Muscle layer of duodenum (tissue), 2 donors: Measurements from ENCODE around the gene IWS1.

Experiments
- H3K27ac ChIP-seq: one replicate; pipeline ENCODE4 v1.7.0; 2013; ENCODE audit warnings: mild to moderate bottlenecking, low read length
- H3K27me3 ChIP-seq: one replicate; pipeline ENCODE4 v1.7.0; 2013; ENCODE audit warnings: low read depth, mild to moderate bottlenecking, control low read depth, low read length
- H3K36me3 ChIP-seq, 2 donors: one replicate each; pipeline ENCODE4 v1.7.0; 2013; ENCODE audit warnings: low read length in 2 of 2, control low read depth in 1 of 2, mild to moderate bottlenecking in 1 of 2; ENCODE audit not compliant: insufficient read depth in 2 of 2, control insufficient read depth in 1 of 2
- H3K4me1 ChIP-seq, 2 donors: one replicate each; pipeline ENCODE4 v1.7.0; 2013; ENCODE audit warnings: low read length in 2 of 2, mild to moderate bottlenecking in 2 of 2, control low read depth in 1 of 2, moderate library complexity in 1 of 2; ENCODE audit not compliant: insufficient read depth in 2 of 2, control insufficient read depth in 1 of 2
- H3K4me3 ChIP-seq, 2 donors: one replicate each; pipeline ENCODE4 v1.7.0; 2013; ENCODE audit warnings: low read length in 2 of 2, low read depth in 1 of 2, mild to moderate bottlenecking in 1 of 2
- H3K9me3 ChIP-seq, 2 donors: one replicate each; pipeline ENCODE4 v1.7.0; 2013; ENCODE audit warnings: low read length in 2 of 2, control low read depth in 1 of 2, mild to moderate bottlenecking in 1 of 2; ENCODE audit not compliant: control insufficient read depth in 1 of 2
- donor health status: healthy.

The IWS1 gene

DNA sequence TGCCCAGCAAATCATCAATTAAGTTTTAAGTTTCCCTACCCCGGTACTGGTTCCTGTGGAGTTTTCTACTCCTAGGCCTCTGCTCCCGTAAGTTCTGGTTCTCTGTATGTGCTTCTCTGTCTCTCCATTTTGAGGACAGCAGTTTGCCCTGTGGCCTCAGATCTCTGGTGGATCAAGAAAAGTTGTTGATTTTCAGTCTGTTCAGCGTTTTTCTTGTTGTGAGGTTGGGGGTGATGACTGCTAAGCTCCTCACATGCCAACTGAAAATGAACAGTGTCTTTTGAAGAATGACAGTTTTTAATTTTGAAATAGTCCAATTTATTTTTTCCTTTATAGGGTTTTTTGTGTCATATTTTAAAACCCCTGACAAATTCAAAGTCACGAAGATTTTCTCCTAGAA lies 76.4 kb downstream of the IWS1 start:
- Histone ChIP-seq H3K4me3 (no peak overlapping the region), H3K27me3 (no peaks in the 10 kb centered on the region), H3K9me3 (peaks cover 0 to 2% of the 10 kb centered on the region in 2 donors), H3K36me3 (no peaks in the 10 kb centered on the region), H3K4me1 (no peaks in the 10 kb centered on the region), H3K27ac (no peak overlapping the region)

DNA sequence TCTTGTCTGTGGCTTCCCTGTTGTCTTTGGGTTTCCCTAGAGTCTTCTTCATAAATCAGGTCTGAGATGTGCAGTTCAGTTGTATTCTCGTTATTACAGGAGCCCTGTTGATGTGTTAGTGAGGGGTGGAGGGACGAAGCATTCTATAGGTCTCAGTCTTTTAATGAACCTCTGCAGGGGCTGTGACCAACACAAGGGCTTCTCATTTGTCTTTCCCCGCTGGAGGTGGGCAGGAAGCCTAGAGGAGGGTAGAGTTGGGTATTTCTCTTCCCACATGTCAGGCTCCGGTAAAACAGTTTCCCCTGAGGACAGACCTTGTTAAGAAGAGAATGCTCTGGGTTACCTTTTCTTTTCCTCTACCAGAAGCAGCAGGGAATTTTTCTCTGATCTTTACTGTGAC lies 76.9 kb downstream of the IWS1 start:
- H3K27me3 ChIP-seq: no peaks in the 10 kb centered on the region

DNA sequence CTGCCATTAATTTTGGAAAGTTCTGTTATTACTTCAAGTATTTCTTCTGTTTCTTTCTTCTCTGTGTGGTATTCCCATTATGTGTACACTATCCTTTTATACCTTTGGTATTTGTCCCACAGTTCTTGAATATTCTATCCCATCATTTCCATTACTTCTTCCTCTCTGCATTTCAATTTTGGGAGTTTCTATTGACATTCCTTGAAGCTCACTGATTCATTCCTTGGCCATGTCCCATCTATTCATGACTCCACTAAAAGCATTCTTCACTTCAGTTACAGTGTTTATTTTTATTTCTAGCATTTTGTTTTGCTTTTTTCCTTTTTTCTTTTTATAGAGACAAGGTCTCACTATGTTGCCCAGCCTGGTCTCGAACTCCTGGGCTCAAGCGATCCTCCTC lies 77.8 kb downstream of the IWS1 start:
- no peaks in the 10 kb centered on the region for H3K36me3 ChIP-seq

More for the DNA sequence above, 76.9 kb downstream of the IWS1 start:
- Histone ChIP-seq H3K36me3 (no peaks in the 10 kb centered on the region), H3K4me3 (no peak overlapping the region), H3K4me1 (no peaks in the 10 kb centered on the region), H3K9me3 (peaks cover 0 to 4% of the 10 kb centered on the region in 2 donors), H3K27ac (no peak overlapping the region)

DNA sequence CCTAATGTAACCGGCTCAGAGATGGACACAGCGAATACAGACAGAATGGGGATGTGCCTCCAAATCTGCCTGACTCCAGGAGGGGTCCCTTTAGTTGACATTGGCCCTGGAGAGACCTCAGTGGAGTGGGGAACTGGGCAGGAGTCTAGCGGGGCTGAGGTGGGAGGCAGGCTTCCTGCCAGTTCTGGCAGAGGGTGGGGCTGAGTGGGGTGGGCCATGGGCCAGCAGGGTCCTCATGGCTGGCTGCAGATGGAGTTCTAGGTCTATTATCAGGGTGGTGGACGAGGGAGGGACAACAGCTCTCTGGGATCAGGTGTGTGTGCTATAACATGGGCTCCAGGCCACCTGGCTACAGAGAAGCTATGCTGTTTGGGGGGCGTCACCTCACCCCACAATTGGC lies 86.9 kb downstream of the IWS1 start:
- no peaks in the 10 kb centered on the region for H3K36me3 ChIP-seq
- no peaks in the 10 kb centered on the region for H3K27me3 ChIP-seq
- peaks cover 5 to 10% of the 10 kb centered on the region in 2 donors for H3K9me3 ChIP-seq
- H3K4me1 ChIP-seq: no peaks in the 10 kb centered on the region
- no peak overlapping the region for H3K4me3 ChIP-seq
- no peak overlapping the region for H3K27ac ChIP-seq

More for the DNA sequence above, 77.8 kb downstream of the IWS1 start:
- Histone ChIP-seq H3K27me3 (no peaks in the 10 kb centered on the region), H3K9me3 (peaks cover 0 to 4% of the 10 kb centered on the region in 2 donors), H3K4me3 (no peak overlapping the region), H3K4me1 (no peaks in the 10 kb centered on the region), H3K27ac (no peak overlapping the region)

DNA sequence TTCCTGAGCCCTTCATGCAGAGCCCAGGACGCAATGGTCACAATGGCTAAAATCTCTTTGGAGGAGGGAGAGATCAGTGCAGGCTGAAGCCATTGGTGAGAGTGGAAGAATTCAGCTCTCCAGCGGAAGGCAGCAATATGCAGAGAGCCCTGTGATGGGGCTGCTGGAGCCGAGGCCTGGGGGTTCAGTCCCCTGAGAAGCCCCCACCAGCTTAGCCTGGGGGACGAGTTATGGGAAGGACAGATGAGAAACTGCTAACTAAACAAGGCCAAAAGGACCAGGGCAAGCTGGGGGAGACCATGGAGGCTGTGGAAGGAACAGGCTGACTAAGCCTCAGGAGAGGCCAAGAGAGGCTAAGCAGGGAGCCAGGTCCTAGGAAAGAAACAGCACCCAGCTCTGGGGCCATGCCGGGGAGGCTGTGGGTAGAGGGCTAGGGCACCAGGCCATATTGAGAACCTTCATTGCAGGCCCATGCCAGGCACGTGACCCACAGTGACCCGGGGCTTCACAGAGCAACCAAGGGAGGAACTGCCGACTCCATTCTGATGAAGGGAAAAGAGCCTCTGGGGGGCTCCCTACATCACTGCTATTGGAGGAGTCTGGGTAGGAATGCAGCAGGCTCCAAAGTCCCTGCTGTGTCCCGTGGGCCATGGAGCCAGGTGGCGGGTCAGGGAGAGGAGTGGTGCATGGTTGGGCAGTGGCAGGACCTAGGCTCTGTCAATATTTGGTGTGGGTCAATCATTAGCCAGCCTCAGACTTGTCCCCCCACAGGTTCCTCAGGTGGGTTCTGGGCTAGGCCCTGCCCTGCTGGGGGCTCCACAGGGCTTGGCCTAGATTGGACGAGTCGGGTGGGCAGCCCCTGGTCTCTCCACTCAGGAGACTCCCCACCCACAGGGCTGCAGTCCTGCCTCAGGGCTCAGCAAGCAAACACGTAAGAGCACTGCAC lies 88.2 kb downstream of the IWS1 start:
- no peak overlapping the region for H3K4me3 ChIP-seq
- H3K4me1 ChIP-seq: no peaks in the 10 kb centered on the region
- H3K27me3 ChIP-seq: no peaks in the 10 kb centered on the region
- peaks cover 5 to 10% of the 10 kb centered on the region in 2 donors for H3K9me3 ChIP-seq
- H3K27ac ChIP-seq: no peak overlapping the region
- no peaks in the 10 kb centered on the region for H3K36me3 ChIP-seq

DNA sequence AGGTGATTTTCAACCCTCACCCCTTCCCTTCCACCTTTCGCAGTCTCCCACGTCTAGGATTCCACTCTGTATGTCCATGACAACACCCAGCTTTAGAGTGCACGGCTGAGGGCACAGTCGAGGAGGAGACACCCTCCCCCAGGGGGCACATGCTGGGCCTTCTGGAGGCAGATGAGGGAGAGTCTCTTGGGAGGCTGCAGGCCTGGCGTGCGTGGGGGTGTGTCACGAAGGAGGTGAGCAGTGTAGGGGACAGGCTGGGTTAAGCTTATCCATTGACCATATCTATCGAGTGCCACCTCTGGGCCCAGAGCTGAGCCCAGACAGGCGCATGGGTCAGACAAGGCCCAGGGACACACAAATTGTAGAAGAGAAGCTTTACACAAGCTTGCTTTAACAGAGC lies 89.2 kb downstream of the IWS1 start:
- Histone ChIP-seq H3K27me3 (no peaks in the 10 kb centered on the region), H3K27ac (no peak overlapping the region), H3K36me3 (no peaks in the 10 kb centered on the region), H3K4me3 (no peak overlapping the region), H3K9me3 (peaks cover 5 to 10% of the 10 kb centered on the region in 2 donors), H3K4me1 (no peaks in the 10 kb centered on the region)

DNA sequence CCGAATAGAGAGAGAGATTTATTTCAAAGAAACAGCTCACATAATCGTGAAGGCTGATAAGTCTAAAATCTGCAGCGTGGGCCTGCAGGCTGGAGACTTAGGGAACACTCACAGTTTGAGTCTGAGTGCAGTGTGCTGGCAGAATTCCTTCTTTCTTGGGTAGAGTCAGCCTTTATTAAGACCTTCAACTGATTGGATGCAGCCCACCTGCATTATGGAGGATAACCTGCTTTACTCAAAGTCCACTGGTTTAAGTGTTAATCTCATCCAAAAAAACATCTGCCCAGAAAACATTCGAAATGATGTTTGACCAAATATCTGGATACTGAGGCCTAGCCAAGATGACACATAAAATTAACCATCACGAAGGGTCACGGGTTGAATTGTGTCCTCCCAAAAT lies 91.8 kb downstream of the IWS1 start:
- no peaks in the 10 kb centered on the region for H3K4me1 ChIP-seq

DNA sequence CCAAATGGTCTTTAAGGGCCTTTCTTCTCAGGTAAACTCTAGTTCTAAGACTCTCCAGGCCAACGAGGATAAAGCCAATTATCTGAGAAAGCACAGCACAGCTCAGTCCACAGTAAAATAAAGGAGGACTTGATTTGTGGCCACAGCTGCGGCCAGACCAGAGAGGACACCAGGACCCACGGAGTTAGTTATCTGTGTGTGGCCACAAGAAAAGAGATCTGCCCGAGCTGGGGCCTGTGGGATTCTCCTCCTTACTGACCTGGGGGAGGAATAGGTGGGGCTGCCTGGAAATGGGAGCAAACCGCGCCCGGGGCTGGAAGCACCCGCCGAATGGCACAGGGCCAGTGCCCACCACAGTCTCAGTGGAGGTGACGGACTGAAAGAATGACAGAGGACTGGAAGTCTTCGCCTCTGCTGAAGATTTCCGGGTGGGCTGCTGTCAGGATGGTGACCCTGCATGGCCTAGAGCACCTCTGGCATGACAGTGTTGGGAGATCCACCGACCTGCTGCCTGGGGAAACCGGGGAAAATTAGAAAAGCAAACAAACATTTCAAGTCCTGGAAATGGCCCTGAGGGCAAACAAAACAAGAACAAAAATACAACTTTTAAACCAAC lies 94.8 kb downstream of the IWS1 start:
- Histone ChIP-seq H3K36me3 (no peaks in the 10 kb centered on the region), H3K9me3 (no peaks in the 10 kb centered on the region), H3K4me1 (no peaks in the 10 kb centered on the region), H3K27ac (no peak overlapping the region), H3K27me3 (no peaks in the 10 kb centered on the region), H3K4me3 (no peak overlapping the region)

More for the DNA sequence above, 91.8 kb downstream of the IWS1 start:
- no peak overlapping the region for H3K27ac ChIP-seq
- H3K4me3 ChIP-seq: no peak overlapping the region
- no peaks in the 10 kb centered on the region for H3K36me3 ChIP-seq
- H3K9me3 ChIP-seq: peaks cover 0 to 1% of the 10 kb centered on the region in 2 donors
- no peaks in the 10 kb centered on the region for H3K27me3 ChIP-seq
